Stomach (tissue), 9 donors: Measurements from ENCODE around the gene BRSK2. TPM values are rescaled to one million over a fixed set of nuclear protein-coding genes. Genes with fewer than 3 reads are reported as not detected.

Source experiments
- DNase-seq, 2 donors: peaks; one replicate each; pipeline versions ENCODE4 v3.0.0 to v3.0.0-alpha.2; 2013 to 2019
- H3K27ac ChIP-seq, 5 donors: fragments of 200-600 bp in 4 of 5; sonication (generic) in 4 of 5; one replicate each; pipeline ENCODE4 v1.5.1; 2013 to 2019; ENCODE audit warnings: mild to moderate bottlenecking in 1 of 5, moderate library complexity in 1 of 5
- H3K27me3 ChIP-seq, 3 donors: fragments of 200-600 bp; sonication (generic); one replicate each; pipeline ENCODE4 v1.5.1; 2017 to 2019; ENCODE audit warnings: mixed run types in 1 of 3
- H3K36me3 ChIP-seq, 4 donors: fragments of 200-600 bp; sonication (generic); 1 replicate in 3 of 4; 2 replicates in 1 of 4; pipeline ENCODE4 v1.5.1; 2016 to 2019
- H3K4me1 ChIP-seq, 4 donors: fragments of 200-600 bp; sonication (generic); one replicate each; pipeline ENCODE4 v1.5.1; 2016 to 2019
- H3K4me3 ChIP-seq, 4 donors: fragments of 200-600 bp; sonication (generic) in 3 of 4; one replicate each; pipeline ENCODE4 v1.5.1; 2016 to 2019; ENCODE audit warnings: mild to moderate bottlenecking in 1 of 4
- H3K9me3 ChIP-seq, 4 donors: fragments of 200-600 bp; sonication (generic); one replicate each; pipeline ENCODE4 v1.5.1; 2016 to 2019
- EP300 ChIP-seq: sonication (generic); formaldehyde crosslinking; IDR thresholded peaks from one replicate; pipeline ENCODE4 v1.6.1; 2017; ENCODE audit warnings: antibody characterized with exemption
- POLR2A ChIP-seq, 4 donors: fragments of 450-650 bp; IDR thresholded peaks; one replicate each; pipeline ENCODE4 v1.6.1; 2016; ENCODE audit warnings: antibody characterized with exemption in 4 of 4, control low read depth in 2 of 4, mild to moderate bottlenecking in 1 of 4, moderate library complexity in 1 of 4
- POLR2AphosphoS5 ChIP-seq, 3 donors: sonication (generic); formaldehyde crosslinking; IDR thresholded peaks; one replicate each; pipeline ENCODE4 v1.6.1; 2016; ENCODE audit warnings: antibody characterized with exemption in 3 of 3
- WGBS, 5 donors: extraction: QIAGEN DNeasy Blood & Tissue Kit in 3 of 5; methylation state at CpG; one replicate each; pipeline versions ENCODE4 v1.1.5 to v1.1.7; 2013 to 2018; 5-methylcytosine and 5-hydroxymethylcytosine counted together
- intact Hi-C: fragments of 100-400 bp; cut with DNase I; formaldehyde crosslinking; loops from one replicate; pipeline ENCODE4 v1.15.1; 2023; ENCODE audit warnings: low total_unique reads
- polyA plus RNA-seq, 3 donors: library from polyadenylated mRNA; stranded (reverse); fragments of 200-250 nt; gene quantifications; one replicate each; pipeline ENCODE4 v1.2.3, GENCODE V29; 2013
- total RNA-seq, 5 donors: library from RNA; depleted of rRNA; stranded (reverse); fragments of >200 nt; gene quantifications; one replicate each; pipeline versions ENCODE4 v1.1.0 to v1.2.3, GENCODE V29; 2014 to 2016
- TF ChIP-seq, protein P1 (sequence below), 7 experiments: fragments of 450-650 bp in 4 of 7; fragments of 200-600 bp in 3 of 7; sonication (generic) in 3 of 7; IDR thresholded peaks; one replicate each; pipeline ENCODE4 v1.5.1; 2016 to 2019; ENCODE audit warnings: antibody characterized with exemption in 7 of 7, control low read depth in 2 of 7, mild to moderate bottlenecking in 1 of 7
- donor health status: healthy with polysubstance abuse.
- donor health status: Bipolar disorder and iron deficiency.
- donor health status: healthy.

The BRSK2 gene
- total and polyA plus RNA-seq, 8 donors: 1.8 to 6.9 (median 1.8) TPM; not detected in 3

DNA sequence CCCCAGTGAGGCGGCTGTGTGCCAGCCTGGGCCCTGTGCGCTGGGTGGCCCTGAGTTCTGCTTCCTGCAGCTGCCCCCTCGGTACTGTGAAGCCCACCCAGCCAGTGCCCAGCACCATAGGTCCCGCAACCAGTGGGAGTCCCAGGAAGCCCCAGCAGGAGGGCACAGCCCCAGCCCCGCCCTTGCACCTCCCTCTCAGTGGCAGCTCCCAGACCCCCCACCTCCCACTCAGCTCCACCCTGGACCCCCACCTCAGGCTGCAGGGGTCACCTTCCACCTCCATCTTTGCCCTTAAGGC is 66.0 kb downstream of the BRSK2 start:
- WGBS, 5 donors: 68 to 84% (median 78%) methylated on average over 4 to 5 of the region's 5 CpGs
- intact Hi-C loops: no loop called here

DNA sequence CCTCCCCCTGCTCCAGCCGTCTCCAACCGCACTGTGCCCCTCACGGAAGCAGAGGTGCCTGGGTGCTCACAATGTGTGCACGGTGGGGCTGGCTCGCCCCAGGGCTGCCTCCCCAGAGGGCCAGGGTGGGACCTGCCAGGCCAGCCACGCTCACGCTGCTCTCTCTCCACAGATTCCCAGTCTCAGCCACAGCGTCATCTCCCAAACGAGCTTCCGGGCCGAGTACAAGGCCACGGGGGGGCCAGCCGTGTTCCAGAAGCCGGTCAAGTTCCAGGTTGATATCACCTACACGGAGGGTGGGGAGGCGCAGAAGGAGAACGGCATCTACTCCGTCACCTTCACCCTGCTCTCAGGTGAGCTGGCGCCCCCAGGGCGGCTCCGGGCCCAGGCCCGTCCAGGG is 66.4 kb downstream of the BRSK2 start:
- no peaks in the 10 kb centered on the region for H3K36me3 ChIP-seq
- H3K9me3 ChIP-seq: no peaks in the 10 kb centered on the region
- WGBS, 5 donors: 48 to 61% (median 52%) methylated on average over 14 to 22 of the region's 22 CpGs
- peak in 1 of 2 donors; percentile 39 for DNase-seq
- no peak overlapping the region for H3K4me3 ChIP-seq
- H3K4me1 ChIP-seq: peaks cover 15 to 51% (median 41%) of the 10 kb centered on the region in 4 donors
- intact Hi-C loops: no loop called here
- peaks cover 0 to 21% (median 12%) of the 10 kb centered on the region in 3 donors for H3K27me3 ChIP-seq
- TF ChIP-seq, protein P1, sequence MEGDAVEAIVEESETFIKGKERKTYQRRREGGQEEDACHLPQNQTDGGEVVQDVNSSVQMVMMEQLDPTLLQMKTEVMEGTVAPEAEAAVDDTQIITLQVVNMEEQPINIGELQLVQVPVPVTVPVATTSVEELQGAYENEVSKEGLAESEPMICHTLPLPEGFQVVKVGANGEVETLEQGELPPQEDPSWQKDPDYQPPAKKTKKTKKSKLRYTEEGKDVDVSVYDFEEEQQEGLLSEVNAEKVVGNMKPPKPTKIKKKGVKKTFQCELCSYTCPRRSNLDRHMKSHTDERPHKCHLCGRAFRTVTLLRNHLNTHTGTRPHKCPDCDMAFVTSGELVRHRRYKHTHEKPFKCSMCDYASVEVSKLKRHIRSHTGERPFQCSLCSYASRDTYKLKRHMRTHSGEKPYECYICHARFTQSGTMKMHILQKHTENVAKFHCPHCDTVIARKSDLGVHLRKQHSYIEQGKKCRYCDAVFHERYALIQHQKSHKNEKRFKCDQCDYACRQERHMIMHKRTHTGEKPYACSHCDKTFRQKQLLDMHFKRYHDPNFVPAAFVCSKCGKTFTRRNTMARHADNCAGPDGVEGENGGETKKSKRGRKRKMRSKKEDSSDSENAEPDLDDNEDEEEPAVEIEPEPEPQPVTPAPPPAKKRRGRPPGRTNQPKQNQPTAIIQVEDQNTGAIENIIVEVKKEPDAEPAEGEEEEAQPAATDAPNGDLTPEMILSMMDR (IDR thresholded peaks at IDR 0.05): no peak
- TF ChIP-seq POLR2A (IDR thresholded peaks at IDR 0.05) (no peak), EP300 (no peak), POLR2AphosphoS5 (IDR thresholded peaks at IDR 0.05) (no peak)
- no peak overlapping the region for H3K27ac ChIP-seq

More for the DNA sequence above, 66.0 kb downstream of the BRSK2 start:
- Histone ChIP-seq H3K36me3 (no peaks in the 10 kb centered on the region), H3K4me1 (peaks cover 10 to 47% (median 37%) of the 10 kb centered on the region in 4 donors), H3K9me3 (no peaks in the 10 kb centered on the region), H3K4me3 (no peak overlapping the region), H3K27ac (no peak overlapping the region), H3K27me3 (peaks cover 0 to 25% (median 17%) of the 10 kb centered on the region in 3 donors)
- TF ChIP-seq, protein P1 (IDR thresholded peaks at IDR 0.05): no peak
- TF ChIP-seq POLR2A (IDR thresholded peaks at IDR 0.05): no peak
- no peak for TF ChIP-seq POLR2AphosphoS5 (IDR thresholded peaks at IDR 0.05)
- TF ChIP-seq EP300: no peak
- DNase-seq: no peak

DNA sequence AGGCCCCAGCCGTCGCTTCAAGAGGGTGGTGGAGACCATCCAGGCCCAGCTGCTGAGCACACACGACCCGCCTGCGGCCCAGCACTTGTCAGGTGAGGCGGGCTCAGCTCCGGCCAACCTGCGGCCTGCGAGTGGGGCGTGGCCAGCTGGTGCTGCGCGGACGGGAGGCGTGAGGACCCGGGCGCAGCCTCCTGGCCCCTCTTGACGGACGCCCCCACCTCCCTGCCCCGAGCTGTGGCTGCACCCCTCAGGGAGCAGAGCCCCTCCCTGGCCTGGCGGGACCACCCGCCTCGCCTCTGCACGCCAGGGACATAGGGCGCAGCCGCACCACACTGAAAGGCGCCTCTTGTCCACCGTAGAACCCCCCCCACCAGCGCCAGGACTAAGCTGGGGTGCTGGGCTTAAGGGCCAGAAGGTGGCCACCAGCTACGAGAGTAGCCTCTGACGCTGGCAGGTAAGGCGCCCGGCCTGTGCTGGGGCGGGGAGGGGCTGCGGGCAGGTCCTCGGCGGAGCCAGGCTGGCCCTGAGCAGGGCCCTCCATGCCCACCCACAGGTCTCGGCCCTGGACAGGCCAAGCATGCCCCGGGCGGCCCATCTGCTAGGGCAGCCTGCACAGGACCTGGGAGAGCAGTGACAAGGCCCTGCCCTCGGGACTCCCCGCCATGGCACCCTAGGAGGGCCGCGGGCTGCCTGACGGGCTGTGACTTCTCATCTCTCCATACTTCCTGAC is 67.0 kb downstream of the BRSK2 start:
- peaks cover 21 to 57% (median 44%) of the 10 kb centered on the region in 4 donors for H3K4me1 ChIP-seq
- no peaks in the 10 kb centered on the region for H3K36me3 ChIP-seq
- no peak overlapping the region for H3K4me3 ChIP-seq
- H3K9me3 ChIP-seq: no peaks in the 10 kb centered on the region
- 67 to 84% (median 78%) methylated on average over 7 to 44 of the region's 44 CpGs for WGBS, 5 donors
- H3K27me3 ChIP-seq: peaks cover 0 to 15% (median 7%) of the 10 kb centered on the region in 3 donors
- intact Hi-C loops: no loop called here
- TF ChIP-seq, protein P1 (IDR thresholded peaks at IDR 0.05): no peak
- TF ChIP-seq POLR2A (IDR thresholded peaks at IDR 0.05) (no peak), POLR2AphosphoS5 (IDR thresholded peaks at IDR 0.05) (no peak), EP300 (no peak)
- no peak for DNase-seq
- H3K27ac ChIP-seq: no peak overlapping the region

DNA sequence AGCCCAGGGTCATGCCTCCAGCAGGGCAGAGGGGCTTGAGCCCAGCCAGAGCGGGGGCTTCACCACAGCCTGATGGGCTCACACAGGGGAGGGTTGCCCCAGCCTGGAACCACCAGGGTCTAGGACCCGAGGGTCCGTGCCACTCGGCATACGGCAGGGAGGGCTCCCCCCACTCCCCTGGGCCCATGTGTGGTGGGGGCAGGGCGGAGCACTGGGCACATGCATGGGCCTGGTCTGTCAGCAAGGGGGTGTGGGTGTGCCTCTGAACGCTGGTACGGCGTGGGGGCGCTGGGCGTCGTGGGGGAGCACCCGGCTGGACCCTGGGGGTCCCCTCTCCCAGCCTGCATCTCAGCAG is 67.6 kb downstream of the BRSK2 start:
- no peak overlapping the region for H3K4me3 ChIP-seq
- H3K4me1 ChIP-seq: peaks cover 24 to 58% (median 46%) of the 10 kb centered on the region in 4 donors
- no peak for DNase-seq
- H3K9me3 ChIP-seq: no peaks in the 10 kb centered on the region
- peaks cover 0 to 11% (median 4%) of the 10 kb centered on the region in 3 donors for H3K27me3 ChIP-seq
- intact Hi-C loops: no loop called here
- H3K36me3 ChIP-seq: peaks cover 0 to under 1% (median 0%) of the 10 kb centered on the region in 4 donors
- TF ChIP-seq, protein P1 (IDR thresholded peaks at IDR 0.05): no peak
- TF ChIP-seq POLR2AphosphoS5 (IDR thresholded peaks at IDR 0.05) (no peak), EP300 (no peak), POLR2A (IDR thresholded peaks at IDR 0.05) (no peak)
- WGBS, 5 donors: 75 to 90% (median 85%) methylated on average over 6 to 13 of the region's 13 CpGs
- H3K27ac ChIP-seq: no peak overlapping the region
